Endothelial cell of umbilical vein (primary cell): Measurements from ENCODE around the gene GRM4. TPM values are rescaled to one million over a fixed set of nuclear protein-coding genes. Genes with fewer than 3 reads are reported as not detected.

Experiments used
- BruUV-seq: library from RNA; stranded (reverse); fragments of 400-500 nt; replicated peaks from 2 replicates; lab custom pipeline; 2021; lab: Mats Ljungman, UMichigan
- CTCF ChIA-PET: fragments of 300-600, 350-600 bp; sonication (Branson Sonifier 250); formaldehyde crosslinking; loops from one replicate; lab custom pipeline; 2021; ENCODE audit warnings: antibody characterized with exemption, inconsistent platforms; lab: Charles Lee
- POLR2A ChIA-PET: fragments of 300-600, 350-600 bp; sonication (Branson Sonifier 250); formaldehyde crosslinking; loops from one replicate; lab custom pipeline; 2021; ENCODE audit warnings: antibody characterized with exemption, inconsistent platforms; lab: Charles Lee
- DNase-seq: peaks from one replicate; pipeline ENCODE4 v3.0.0-alpha.2; 2011; ENCODE audit warnings: low read depth, low spot score
- FAIRE-seq: peaks from 2 replicates; lab custom pipeline; 2011; peaks lifted over from hg19 to GRCh38; lab: Jason Lieb, UNC
- H2AFZ ChIP-seq: 2 replicates; pipeline ENCODE4 v1.6.0; 2012; ENCODE audit warnings: low read depth, low read length, control low read depth, inconsistent platforms
- H3K27ac ChIP-seq: 2 replicates; pipeline ENCODE4 v1.5.1; 2011; ENCODE audit warnings: low read depth, mild to moderate bottlenecking, control low read depth, low read length, moderate library complexity; ENCODE audit not compliant: insufficient read depth
- H3K27me3 ChIP-seq, 2 experiments: 2 replicates each; pipeline versions ENCODE4 v1.6.0 to v1.6.1; 2011; ENCODE audit warnings: low read length in 2 of 2, mixed read lengths in 1 of 2; ENCODE audit not compliant: control insufficient read depth in 2 of 2, insufficient read depth in 2 of 2
- H3K36me3 ChIP-seq, 2 experiments: 2 replicates in 1 of 2; 3 replicates in 1 of 2; pipeline ENCODE4 v1.5.1; 2011; ENCODE audit warnings: low read length in 2 of 2, mild to moderate bottlenecking in 1 of 2, moderate library complexity in 1 of 2; ENCODE audit not compliant: control insufficient read depth in 2 of 2, insufficient read depth in 2 of 2; ENCODE audit errors: extremely low read depth in 1 of 2
- H3K4me1 ChIP-seq: 3 replicates; pipeline ENCODE4 v1.5.1; 2011; ENCODE audit warnings: mild to moderate bottlenecking, low read length; ENCODE audit not compliant: control insufficient read depth, insufficient read depth; ENCODE audit errors: extremely low read depth
- H3K4me2 ChIP-seq: 2 replicates; pipeline ENCODE4 v1.6.1; 2011; ENCODE audit warnings: low read length, control low read depth, mixed read lengths; ENCODE audit not compliant: insufficient read depth
- H3K4me3 ChIP-seq, 3 experiments: fragments of 200-600 bp in 1 of 3; sonication (generic), shearing (Covaris generic) in 1 of 3; replicated peaks in 1 of 3; 2 replicates each; pipeline ENCODE4 v1.5.1; 2011 to 2016; ENCODE audit warnings: control low read depth in 3 of 3, low read length in 3 of 3, mild to moderate bottlenecking in 2 of 3, inconsistent platforms in 1 of 3, low read depth in 1 of 3, moderate library complexity in 1 of 3; ENCODE audit not compliant: insufficient read depth in 1 of 3
- H3K79me2 ChIP-seq: 2 replicates; pipeline ENCODE4 v1.6.0; 2012; ENCODE audit warnings: low read length, inconsistent platforms; ENCODE audit not compliant: control insufficient read depth, insufficient read depth
- H3K9ac ChIP-seq: replicated peaks from 2 replicates; pipeline ENCODE3; 2011; ENCODE audit warnings: low read length, control low read depth; ENCODE audit not compliant: insufficient read depth; ENCODE audit errors: extremely low read depth
- H3K9me1 ChIP-seq: replicated peaks from 3 replicates; pipeline ENCODE4 v1.6.0; 2011; ENCODE audit warnings: mild to moderate bottlenecking, low read length; ENCODE audit not compliant: control insufficient read depth, insufficient read depth; ENCODE audit errors: extremely low read depth
- H3K9me3 ChIP-seq: replicated peaks from 2 replicates; pipeline ENCODE4 v1.5.1; 2012; ENCODE audit warnings: low read length, inconsistent platforms; ENCODE audit not compliant: control insufficient read depth, insufficient read depth
- H4K20me1 ChIP-seq: replicated peaks from 2 replicates; pipeline ENCODE3; 2011; ENCODE audit warnings: mild to moderate bottlenecking, low read length; ENCODE audit not compliant: control insufficient read depth, insufficient read depth; ENCODE audit errors: extremely low read depth
- CTCF ChIP-seq, 2 donors: IDR thresholded peaks; 1 replicate in 1 of 2; 2 replicates in 1 of 2; pipeline ENCODE4 v1.5.1; 2011; ENCODE audit warnings: low read length in 2 of 2, mild to moderate bottlenecking in 2 of 2, moderate library complexity in 2 of 2, control low read depth in 1 of 2, inconsistent platforms in 1 of 2, low read depth in 1 of 2; ENCODE audit not compliant: insufficient read depth in 1 of 2; ENCODE audit errors: extremely low read depth in 1 of 2
- EZH2 ChIP-seq: IDR thresholded peaks from 2 replicates; pipeline ENCODE4 v1.6.1; 2012; ENCODE audit warnings: borderline replicate concordance, low read depth, mild to moderate bottlenecking, moderate library complexity, low read length, inconsistent platforms; ENCODE audit not compliant: severe bottlenecking
- FOS ChIP-seq: IDR thresholded peaks from 2 replicates; pipeline ENCODE4 v1.6.1; 2011; ENCODE audit warnings: mild to moderate bottlenecking, low read length, moderate library complexity, borderline replicate concordance; ENCODE audit not compliant: insufficient read depth
- GATA2 ChIP-seq: IDR thresholded peaks from 2 replicates; pipeline ENCODE4 v1.7.0; 2011; ENCODE audit warnings: low read depth, mild to moderate bottlenecking, moderate library complexity, mixed read lengths, low read length; ENCODE audit not compliant: insufficient read length, insufficient read depth
- JUN ChIP-seq: IDR thresholded peaks from 2 replicates; pipeline ENCODE4 v1.6.1; 2011; ENCODE audit warnings: borderline replicate concordance, low read depth; ENCODE audit not compliant: insufficient read length, insufficient read depth
- MAX ChIP-seq: IDR thresholded peaks from 2 replicates; pipeline ENCODE4 v1.6.1; 2011; ENCODE audit not compliant: insufficient read depth, insufficient read length
- MYC ChIP-seq: IDR thresholded peaks from one replicate; pipeline ENCODE4 v1.6.1; 2011; ENCODE audit warnings: mild to moderate bottlenecking, low read depth, low read length
- POLR2A ChIP-seq: IDR thresholded peaks from 2 replicates; pipeline ENCODE4 v1.6.1; 2012; ENCODE audit warnings: low read depth, mild to moderate bottlenecking, control low read depth, low read length
- POLR2AphosphoS5 ChIP-seq: IDR thresholded peaks from 2 replicates; pipeline ENCODE4 v1.6.1; 2012; ENCODE audit warnings: low read depth, mild to moderate bottlenecking, control low read depth, low read length, moderate library complexity; ENCODE audit not compliant: insufficient read depth
- dilution Hi-C: fragments of 300-500 bp; cut with MboI; formaldehyde crosslinking; loops from one replicate; pipeline ENCODE4 v1.15.0; 2019; ENCODE audit warnings: low sequenced_read_pairs; ENCODE audit not compliant: extremely low pct_ligation_motif_present
- intact Hi-C: fragments of 100-400 bp; cut with micrococcal nuclease; formaldehyde crosslinking; loops from one replicate; pipeline ENCODE4 v1.10.0; 2022
- polyA plus RNA-seq, 4 experiments: library from polyadenylated mRNA; depleted of rRNA in 3 of 4; stranded (reverse) in 3 of 4; unstranded in 1 of 4; fragments of >200 nt; gene quantifications; 2 replicates each; pipeline versions ENCODE4 v1.2.1 to v1.2.3, GENCODE V29; 2011 to 2012; ENCODE audit warnings: missing spikeins in 1 of 4
- total RNA-seq: library from RNA; stranded (reverse); gene quantifications from 2 replicates; pipeline ENCODE4 v1.2.3, GENCODE V29; 2021

GRM4 gene
- total and polyA plus RNA-seq, 2 donors (not counting 3 experiments of a cell fraction or from before 2014, with no cell fraction given), result 0.03 TPM; not detected in 1

DNA sequence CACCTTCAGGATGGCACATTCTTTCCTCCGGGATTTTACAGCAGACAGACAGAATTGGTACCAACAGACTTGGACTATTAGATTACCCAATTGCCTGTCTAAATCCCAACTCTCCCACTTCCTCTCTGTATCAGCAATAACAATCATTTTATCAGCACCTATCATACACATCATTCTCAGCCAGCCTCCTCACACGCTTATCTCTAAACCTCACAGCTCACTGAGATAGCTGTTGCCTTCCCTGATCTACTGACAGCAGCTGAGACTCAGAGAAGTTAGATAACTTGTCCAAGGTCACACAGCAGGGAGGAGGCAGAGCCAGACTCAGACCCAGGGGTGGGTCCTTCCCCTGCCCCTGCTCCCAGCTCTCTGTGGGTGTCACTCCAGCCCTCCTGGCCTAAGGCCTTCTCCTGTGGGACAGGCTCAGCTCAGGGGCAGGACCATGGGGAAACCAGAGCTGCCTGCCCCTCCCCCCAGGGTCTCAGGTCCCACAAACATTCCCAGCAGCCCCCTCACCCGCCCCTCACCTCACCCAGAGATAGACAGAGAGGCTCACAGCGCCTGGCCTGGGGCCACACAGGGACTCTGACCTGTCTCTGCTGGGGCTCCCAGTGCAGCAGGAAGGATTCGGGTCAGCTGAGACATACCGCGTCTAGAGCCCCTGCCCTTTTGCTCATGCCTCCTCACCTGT lies 92.8 kb downstream of the GRM4 start:
- Histone ChIP-seq H3K4me3 (no peak overlapping the region), H3K27ac (no peak overlapping the region), H4K20me1 (no peaks in the 10 kb centered on the region), H3K36me3 (no peaks in the 10 kb centered on the region), H3K9ac (no peak overlapping the region), H3K4me1 (no peaks in the 10 kb centered on the region), H3K4me2 (no peak overlapping the region), H3K9me3 (no peaks in the 10 kb centered on the region), H3K79me2 (no peaks in the 10 kb centered on the region), H2AFZ (no peak overlapping the region), H3K9me1 (no peaks in the 10 kb centered on the region), H3K27me3 (peaks cover 1 to 3% of the 10 kb centered on the region in 2 experiments)
- FAIRE-seq, result no peak
- intact Hi-C loops, result no loop called here
- dilution Hi-C loops, result no loop called here
- no peak for DNase-seq
- TF ChIP-seq MYC, result no peak
- TF ChIP-seq CTCF (IDR thresholded peaks at IDR 0.05; ENCODE audit: extremely low read depth in 1 of 2, insufficient read depth in 1 of 2, low read depth in 1 of 2, low read length in 2 of 2), result no peak
- no peak for TF ChIP-seq JUN
- TF ChIP-seq POLR2AphosphoS5, result no peak
- no peak for TF ChIP-seq POLR2A
- no peak for TF ChIP-seq GATA2
- no peak for TF ChIP-seq EZH2
- no peak for TF ChIP-seq MAX
- no peak for TF ChIP-seq FOS
- ChIA-PET CTCF (interaction anchor here (1.5 to 4.4 kb wide), 4 partner anchors 16 to 309 kb away, joined by 3 to 245 read pairs (median 18); no protein-coding TSS in a partner anchor), POLR2A (no interaction called here)
- no TSS peak for BruUV-seq
